ENCODE measurements around the gene NAGPA.

NAGPA gene

GRCh38 chr16:5032748-5033167 is 977 bp downstream of the NAGPA start:
- no peaks in the 10 kb centered on the region for H4K20me1 ChIP-seq (ENCODE audit: insufficient read depth, low read length)
- H2AFZ ChIP-seq (ENCODE audit: low read length): no peak overlapping the region
- peak overlapping the region; percentile 66; the same call in 1 of the 2 replicates for H3K9ac ChIP-seq (ENCODE audit: low read length)
- H3K4me1 ChIP-seq (ENCODE audit: insufficient read depth, low read length, severe bottlenecking): peaks cover 26% of the 10 kb centered on the region
- H3K9me2 ChIP-seq (ENCODE audit: low read depth, low read length): no peaks in the 10 kb centered on the region
- no peaks in the 10 kb centered on the region for H3K36me3 ChIP-seq (ENCODE audit: insufficient read depth, low read length)
- H3K27me3 ChIP-seq (ENCODE audit: insufficient read depth, low read length): no peaks in the 10 kb centered on the region
- H3K9me3 ChIP-seq (ENCODE audit: low read length): no peaks in the 10 kb centered on the region
- H3K79me2 ChIP-seq (ENCODE audit: insufficient read depth, low read length): no peaks in the 10 kb centered on the region
- H3K4me2 ChIP-seq (ENCODE audit: low read length): peak overlapping the region; percentile 80
- no peaks in the 10 kb centered on the region for H3F3A ChIP-seq (ENCODE audit: insufficient read depth, low read length)
- no peak overlapping the region for H3K27ac ChIP-seq (ENCODE audit: low read depth, low read length, poor library complexity, severe bottlenecking)
- peak overlapping the region; percentile 88 for H3K4me3 ChIP-seq (ENCODE audit: low read depth, low read length, poor library complexity, severe bottlenecking)
- TF ChIP-seq EZH2 (IDR thresholded peaks at IDR 0.05; ENCODE audit: borderline replicate concordance, low read length): no peak
- TF ChIP-seq, protein P1, sequence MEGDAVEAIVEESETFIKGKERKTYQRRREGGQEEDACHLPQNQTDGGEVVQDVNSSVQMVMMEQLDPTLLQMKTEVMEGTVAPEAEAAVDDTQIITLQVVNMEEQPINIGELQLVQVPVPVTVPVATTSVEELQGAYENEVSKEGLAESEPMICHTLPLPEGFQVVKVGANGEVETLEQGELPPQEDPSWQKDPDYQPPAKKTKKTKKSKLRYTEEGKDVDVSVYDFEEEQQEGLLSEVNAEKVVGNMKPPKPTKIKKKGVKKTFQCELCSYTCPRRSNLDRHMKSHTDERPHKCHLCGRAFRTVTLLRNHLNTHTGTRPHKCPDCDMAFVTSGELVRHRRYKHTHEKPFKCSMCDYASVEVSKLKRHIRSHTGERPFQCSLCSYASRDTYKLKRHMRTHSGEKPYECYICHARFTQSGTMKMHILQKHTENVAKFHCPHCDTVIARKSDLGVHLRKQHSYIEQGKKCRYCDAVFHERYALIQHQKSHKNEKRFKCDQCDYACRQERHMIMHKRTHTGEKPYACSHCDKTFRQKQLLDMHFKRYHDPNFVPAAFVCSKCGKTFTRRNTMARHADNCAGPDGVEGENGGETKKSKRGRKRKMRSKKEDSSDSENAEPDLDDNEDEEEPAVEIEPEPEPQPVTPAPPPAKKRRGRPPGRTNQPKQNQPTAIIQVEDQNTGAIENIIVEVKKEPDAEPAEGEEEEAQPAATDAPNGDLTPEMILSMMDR (IDR thresholded peaks at IDR 0.05; ENCODE audit: low read length): no peak

GRCh38 chr16:5031601-5032000 is 2.1 kb downstream of the NAGPA start:
- Histone ChIP-seq H3K79me2 (ENCODE audit: insufficient read depth, low read length) (no peaks in the 10 kb centered on the region), H3K36me3 (ENCODE audit: insufficient read depth, low read length) (no peaks in the 10 kb centered on the region), H3F3A (ENCODE audit: insufficient read depth, low read length) (no peaks in the 10 kb centered on the region), H4K20me1 (ENCODE audit: insufficient read depth, low read length) (no peaks in the 10 kb centered on the region), H3K9me3 (ENCODE audit: low read length) (no peaks in the 10 kb centered on the region), H3K4me3 (ENCODE audit: low read depth, low read length, poor library complexity, severe bottlenecking) (no peak overlapping the region), H3K27ac (ENCODE audit: low read depth, low read length, poor library complexity, severe bottlenecking) (no peak overlapping the region), H3K9ac (ENCODE audit: low read length) (no peak overlapping the region), H3K4me1 (ENCODE audit: insufficient read depth, low read length, severe bottlenecking) (peaks cover 23% of the 10 kb centered on the region), H3K4me2 (ENCODE audit: low read length) (no peak overlapping the region), H2AFZ (ENCODE audit: low read length) (no peak overlapping the region), H3K27me3 (ENCODE audit: insufficient read depth, low read length) (no peaks in the 10 kb centered on the region), H3K9me2 (ENCODE audit: low read depth, low read length) (no peaks in the 10 kb centered on the region)
- TF ChIP-seq EZH2 (IDR thresholded peaks at IDR 0.05; ENCODE audit: borderline replicate concordance, low read length): no peak
- TF ChIP-seq, protein P1 (IDR thresholded peaks at IDR 0.05; ENCODE audit: low read length): no peak

DNA sequence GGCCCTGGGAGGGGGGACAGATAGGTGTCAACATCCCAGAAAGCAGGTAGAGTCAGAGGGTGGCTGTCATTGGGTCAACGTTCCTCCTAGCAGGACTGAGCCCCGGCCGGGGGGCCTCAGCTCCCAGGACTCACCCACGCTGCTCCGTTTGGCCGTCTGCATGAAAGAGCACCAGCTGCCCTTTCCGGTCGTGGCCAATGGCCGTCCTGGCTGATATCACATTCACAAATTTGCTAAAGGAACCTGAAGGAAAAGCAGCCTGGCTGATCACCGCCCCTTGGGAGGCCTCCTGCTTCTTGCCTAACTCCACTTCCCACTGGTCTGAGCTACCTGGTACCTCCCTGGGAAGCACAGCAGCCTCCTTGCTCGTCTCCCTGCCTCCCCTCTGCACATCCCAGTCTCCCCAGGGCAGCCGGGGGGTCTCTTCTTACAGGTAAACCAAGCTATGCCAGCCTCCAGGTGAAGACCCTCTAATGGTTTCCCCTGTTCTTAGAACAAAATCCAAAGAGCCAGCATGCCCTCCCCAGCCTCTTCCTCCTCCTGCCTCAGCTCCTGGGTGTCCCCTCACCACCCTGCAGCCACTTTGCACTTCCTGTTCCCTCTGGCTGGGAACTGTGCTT is 3.4 kb downstream of the NAGPA start:
- H3K9me2 ChIP-seq (ENCODE audit: low read depth, low read length): no peaks in the 10 kb centered on the region
- no peaks in the 10 kb centered on the region for H3K36me3 ChIP-seq (ENCODE audit: insufficient read depth, low read length)
- TF ChIP-seq, protein P1 (IDR thresholded peaks at IDR 0.05; ENCODE audit: low read length): no peak
- TF ChIP-seq EZH2 (IDR thresholded peaks at IDR 0.05; ENCODE audit: borderline replicate concordance, low read length): no peak
- no peaks in the 10 kb centered on the region for H3K79me2 ChIP-seq (ENCODE audit: insufficient read depth, low read length)
- H3K4me1 ChIP-seq (ENCODE audit: insufficient read depth, low read length, severe bottlenecking): peaks cover 17% of the 10 kb centered on the region
- no peaks in the 10 kb centered on the region for H3K27me3 ChIP-seq (ENCODE audit: insufficient read depth, low read length)
- H3F3A ChIP-seq (ENCODE audit: insufficient read depth, low read length): no peaks in the 10 kb centered on the region
- H3K9me3 ChIP-seq (ENCODE audit: low read length): no peaks in the 10 kb centered on the region
- no peak overlapping the region for H3K4me2 ChIP-seq (ENCODE audit: low read length)
- no peak overlapping the region for H3K9ac ChIP-seq (ENCODE audit: low read length)
- no peaks in the 10 kb centered on the region for H4K20me1 ChIP-seq (ENCODE audit: insufficient read depth, low read length)
- H3K27ac ChIP-seq (ENCODE audit: low read depth, low read length, poor library complexity, severe bottlenecking): no peak overlapping the region
- no peak overlapping the region for H2AFZ ChIP-seq (ENCODE audit: low read length)
- no peak overlapping the region for H3K4me3 ChIP-seq (ENCODE audit: low read depth, low read length, poor library complexity, severe bottlenecking)

Data from OCI-LY1 (cell line).